Germinal center (tissue), 1 donor: ENCODE measurements around the gene HESX1.

Experiments
- DNase-seq: peaks from one replicate; pipeline ENCODE4 v3.0.0; 2012; ENCODE audit warnings: mixed read lengths, low spot score

HESX1 gene

GRCh38 chr3:57199895-57200297 lies at the start of gene HESX1:
Gene HESX1, minus strand, starts transcription at chr3:57199978. Its CDS starts 60 bp downstream, at chr3:57199918.
- DNase-seq, result no peak

- DNase-seq, result no peak
Observed at GRCh38 chr3:57244946-57245345, 45.2 kb upstream of the HESX1 start.

GRCh38 chr3:57234613-57235575 lies 35.1 kb upstream of the HESX1 start:
- DNase-seq, result peak; percentile 30

GRCh38 chr3:57233799-57234198 lies 34.0 kb upstream of the HESX1 start:
- DNase-seq, result no peak

- DNase-seq, result no peak
Observed at GRCh38 chr3:57230006-57230405, 30.2 kb upstream of the HESX1 start.

- peak; percentile 44 for DNase-seq
Observed at GRCh38 chr3:57227930-57228751, 28.4 kb upstream of the HESX1 start.

GRCh38 chr3:57227204-57227929 lies 27.6 kb upstream of the HESX1 start, which contains the start of gene APPL1:
Gene APPL1, plus strand, starts transcription at chr3:57227729. Its CDS starts 155 bp downstream, at chr3:57227884.
- peak; percentile 98 for DNase-seq

- DNase-seq, result no peak
Observed at GRCh38 chr3:57226176-57226575, 26.4 kb upstream of the HESX1 start.

- DNase-seq, result no peak
Observed at GRCh38 chr3:57224856-57225255, 25.1 kb upstream of the HESX1 start.

GRCh38 chr3:57221883-57222282 lies 22.1 kb upstream of the HESX1 start:
- DNase-seq, result no peak

GRCh38 chr3:57206423-57206822 lies 6.6 kb upstream of the HESX1 start:
- DNase-seq, result no peak

GRCh38 chr3:57194641-57195040 lies 5.1 kb downstream of the HESX1 start:
- no peak for DNase-seq

- DNase-seq, result no peak
Observed at GRCh38 chr3:57192028-57192427, 7.8 kb downstream of the HESX1 start.

- DNase-seq, result no peak
Observed at GRCh38 chr3:57184526-57184925, 15.3 kb downstream of the HESX1 start.

GRCh38 chr3:57179580-57180410 lies 20.0 kb downstream of the HESX1 start:
- no peak for DNase-seq

- no peak for DNase-seq
Observed at GRCh38 chr3:57176045-57176444, 23.7 kb downstream of the HESX1 start.

GRCh38 chr3:57173687-57174086 lies 26.1 kb downstream of the HESX1 start:
- DNase-seq, result no peak

- DNase-seq, result no peak
Observed at GRCh38 chr3:57170946-57171345, 28.8 kb downstream of the HESX1 start.

- DNase-seq, result peak; percentile 69
Observed at GRCh38 chr3:57169872-57170623, 29.7 kb downstream of the HESX1 start.

GRCh38 chr3:57169108-57169507 lies 30.7 kb downstream of the HESX1 start:
- no peak for DNase-seq
